GM19397 (cell line): Measurements from ENCODE around the gene PGLYRP4.

Experiments
- ATAC-seq: cut with Tn5 transposase; IDR thresholded peaks from one replicate; pipeline ENCODE4 v1.9.1; 2021; ENCODE audit warnings: mild to moderate bottlenecking, moderate library complexity; ENCODE audit not compliant: unreplicated experiment

PGLYRP4 gene

DNA sequence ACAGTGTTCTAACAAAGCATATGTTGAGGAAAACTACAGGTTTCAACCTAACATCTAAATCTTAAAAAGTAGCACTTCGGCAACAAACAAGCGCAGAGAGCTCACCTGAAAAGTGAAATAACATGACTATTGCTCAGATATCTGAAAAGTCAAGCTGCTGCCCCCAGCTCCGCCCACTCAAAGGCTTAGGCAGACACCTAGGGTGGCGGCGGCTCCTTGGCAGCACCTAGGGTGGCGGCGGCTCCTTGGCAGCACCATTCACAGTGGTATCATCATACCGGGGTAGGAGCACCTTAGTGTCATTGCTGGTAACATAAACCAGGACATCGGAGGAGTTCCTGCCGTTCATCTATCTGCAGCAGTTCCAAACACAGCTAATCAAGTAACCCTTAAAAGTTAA lies 30.9 kb upstream of the PGLYRP4 start:
- ATAC-seq: no peak

DNA sequence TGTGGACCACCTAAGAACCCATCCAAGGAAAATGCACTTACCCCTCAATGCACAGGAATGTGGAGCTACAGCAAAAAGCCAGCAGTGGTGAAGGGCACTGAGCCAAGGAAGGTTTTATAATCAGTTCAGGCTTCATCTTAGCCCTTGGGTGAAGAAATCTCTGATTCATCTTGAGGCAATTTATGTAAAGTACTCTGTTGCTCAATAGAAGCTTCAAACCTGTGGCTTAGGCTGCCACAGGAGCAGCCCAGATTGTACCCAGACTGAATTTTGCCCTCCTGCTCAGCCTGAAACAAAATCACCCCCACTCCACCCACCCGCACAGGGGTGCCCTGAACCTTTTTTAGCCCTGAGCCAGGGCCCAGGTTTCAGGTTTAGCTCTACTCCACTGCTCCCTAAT lies 26.9 kb upstream of the PGLYRP4 start, which contains the start of gene S100A12:
S100A12 (minus strand) TSS at position 111 of the 400 bp plus-strand sequence. CDS start 1,029 bp downstream, outside the sequence.
- no peak for ATAC-seq

DNA sequence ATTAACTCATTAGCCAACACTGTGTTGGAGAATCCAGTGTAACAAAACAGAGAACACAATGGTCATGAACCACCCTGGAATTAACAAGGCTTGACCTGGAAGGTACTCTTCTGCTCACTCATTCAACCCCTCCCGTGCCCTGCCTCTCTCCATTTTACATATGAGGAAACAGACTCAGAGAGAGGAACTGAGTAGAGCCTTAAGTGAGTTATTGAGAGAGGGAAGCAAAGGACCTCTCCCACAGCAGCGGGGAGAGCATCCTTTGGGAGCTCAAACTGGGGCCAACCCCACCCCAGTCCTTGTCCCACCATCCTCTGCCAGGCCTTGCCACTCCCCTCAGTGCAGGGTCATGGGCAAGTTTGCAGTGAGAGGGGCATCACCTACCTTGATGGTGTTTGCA lies 25.4 kb upstream of the PGLYRP4 start:
- ATAC-seq: no peak

DNA sequence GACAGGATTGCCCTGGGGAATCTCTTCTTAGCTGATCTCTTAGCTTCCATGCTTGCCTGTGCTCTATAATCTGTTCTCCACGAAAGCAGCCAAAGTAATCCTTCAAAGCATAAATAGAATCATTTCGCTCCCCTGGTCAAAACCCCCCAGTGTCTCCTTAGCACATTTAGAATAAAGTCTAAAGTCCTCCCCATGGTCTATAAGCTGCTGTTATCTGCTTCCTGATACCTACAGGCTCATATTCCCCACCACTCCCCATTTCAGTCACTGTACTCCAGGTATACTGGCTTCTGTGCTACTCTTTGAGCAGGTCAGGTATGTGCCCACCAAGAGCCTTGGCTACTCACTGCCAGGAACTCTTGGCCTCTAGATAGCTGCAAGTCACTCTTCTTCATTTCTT lies 23.9 kb upstream of the PGLYRP4 start:
- no peak for ATAC-seq

DNA sequence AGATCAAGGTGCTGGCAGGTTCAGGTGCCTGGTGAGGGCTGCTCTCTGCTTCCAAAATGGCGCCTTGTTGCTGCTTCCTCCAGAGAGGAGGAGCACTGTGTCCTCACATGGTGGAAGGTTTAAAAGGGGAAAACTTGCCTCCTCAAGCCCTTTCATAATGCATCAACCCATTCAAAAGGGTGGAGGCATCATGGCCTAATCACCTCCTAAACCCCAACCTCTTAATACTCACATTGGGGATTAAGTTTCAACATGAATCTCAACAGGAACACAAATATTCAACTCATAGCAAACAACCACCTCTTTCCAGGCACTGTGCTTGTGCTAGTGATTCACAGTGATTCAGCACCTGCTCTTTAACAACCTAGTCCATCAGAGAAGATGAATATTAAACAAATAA lies 22.6 kb upstream of the PGLYRP4 start:
- no peak for ATAC-seq

DNA sequence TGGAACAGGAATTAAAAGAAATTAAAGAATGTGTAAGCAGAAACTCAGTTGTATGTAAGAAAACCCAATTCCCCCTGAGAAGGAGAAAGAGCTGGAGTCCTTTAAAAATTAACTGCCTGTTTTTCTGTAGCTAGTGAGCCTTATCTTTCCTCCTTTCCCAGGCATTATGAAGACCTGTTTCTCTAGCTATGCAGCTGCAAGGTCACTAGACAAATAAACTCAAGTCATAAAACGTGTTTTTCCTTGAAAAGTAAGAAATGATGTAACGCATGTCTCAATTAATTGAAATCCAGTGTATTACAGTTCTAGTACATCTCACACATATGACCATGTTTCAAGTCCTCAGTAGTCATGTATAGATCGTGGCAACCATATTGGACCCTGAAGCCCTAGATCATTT lies 21.5 kb upstream of the PGLYRP4 start:
- no peak for ATAC-seq

DNA sequence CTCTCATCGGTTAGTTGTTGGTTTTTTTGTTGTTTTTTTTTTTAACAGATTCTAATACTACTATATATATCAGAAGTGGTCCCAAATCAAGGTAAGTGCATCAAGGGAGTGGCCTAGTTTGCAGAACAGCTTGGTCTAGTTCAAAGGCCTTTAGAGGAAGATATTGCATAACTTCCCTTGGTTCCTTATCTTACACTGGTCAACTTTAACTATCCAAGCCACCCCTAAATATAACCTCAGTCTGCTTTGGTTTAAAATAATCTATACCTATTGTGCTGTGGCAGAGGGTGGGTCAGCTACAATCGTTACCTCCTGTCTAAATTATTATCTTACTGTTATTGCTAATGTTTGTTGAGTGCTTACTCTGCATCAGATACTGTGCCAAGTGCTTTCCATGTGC lies 19.9 kb upstream of the PGLYRP4 start:
- ATAC-seq: no peak

DNA sequence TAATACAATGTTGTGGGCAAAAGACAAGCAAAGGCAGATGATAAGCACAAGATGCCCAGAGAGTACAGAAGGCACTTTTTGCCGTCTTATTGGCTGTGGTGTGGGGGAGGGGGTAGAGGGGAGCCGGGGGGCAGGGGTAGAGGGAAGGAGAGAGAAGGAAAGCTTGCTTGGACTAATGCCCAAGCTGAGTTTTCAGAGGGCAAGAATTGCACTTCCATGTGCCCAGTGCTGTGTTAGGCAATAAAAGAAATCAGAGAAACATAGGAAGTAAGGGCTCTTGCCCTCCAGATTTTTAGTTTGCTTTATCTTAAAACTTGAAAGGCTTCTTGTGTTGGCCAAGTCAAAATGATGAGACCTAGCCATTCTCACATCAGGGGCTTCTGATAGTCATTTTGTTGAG lies 18.4 kb upstream of the PGLYRP4 start:
- ATAC-seq: no peak

DNA sequence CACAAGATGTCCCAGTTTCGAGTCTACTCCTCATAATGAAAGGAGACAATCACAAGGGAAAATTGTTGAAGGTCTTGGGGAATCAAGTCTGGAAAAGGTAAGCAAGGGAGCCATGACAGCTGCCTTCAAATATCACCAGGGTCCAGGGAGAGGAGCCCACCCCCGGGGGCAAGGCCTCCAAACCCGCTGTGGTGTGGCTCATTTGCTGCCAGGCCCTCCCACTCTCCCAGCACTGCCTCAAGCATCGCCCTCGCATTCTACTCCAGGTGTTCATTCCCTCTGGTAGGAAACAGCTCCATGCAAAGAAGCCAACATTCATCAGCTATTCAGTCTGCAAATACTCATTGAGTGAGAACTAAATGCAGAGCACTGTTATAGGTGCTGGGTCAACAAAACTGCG lies 17.6 kb upstream of the PGLYRP4 start:
- ATAC-seq: no peak

DNA sequence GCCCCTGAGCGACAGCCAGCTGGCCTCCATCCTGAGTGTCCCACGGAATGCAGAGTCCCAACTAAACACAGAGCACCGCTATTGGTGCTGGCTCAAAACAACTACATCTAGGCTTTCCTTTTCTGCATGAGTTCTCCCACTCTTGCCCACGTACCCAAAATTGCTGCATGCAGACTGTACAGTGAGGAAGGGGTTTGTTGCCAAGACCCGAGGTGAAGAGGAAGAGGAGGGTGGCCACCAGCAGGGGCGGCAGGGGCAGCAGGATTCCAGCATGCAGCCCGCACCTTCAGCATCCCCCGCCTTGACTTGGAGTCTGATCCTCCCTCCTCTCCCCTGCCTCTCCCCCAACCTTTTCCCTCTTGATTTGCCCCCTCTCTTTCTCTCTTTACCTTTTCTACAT lies 17.1 kb upstream of the PGLYRP4 start:
- no peak for ATAC-seq

DNA sequence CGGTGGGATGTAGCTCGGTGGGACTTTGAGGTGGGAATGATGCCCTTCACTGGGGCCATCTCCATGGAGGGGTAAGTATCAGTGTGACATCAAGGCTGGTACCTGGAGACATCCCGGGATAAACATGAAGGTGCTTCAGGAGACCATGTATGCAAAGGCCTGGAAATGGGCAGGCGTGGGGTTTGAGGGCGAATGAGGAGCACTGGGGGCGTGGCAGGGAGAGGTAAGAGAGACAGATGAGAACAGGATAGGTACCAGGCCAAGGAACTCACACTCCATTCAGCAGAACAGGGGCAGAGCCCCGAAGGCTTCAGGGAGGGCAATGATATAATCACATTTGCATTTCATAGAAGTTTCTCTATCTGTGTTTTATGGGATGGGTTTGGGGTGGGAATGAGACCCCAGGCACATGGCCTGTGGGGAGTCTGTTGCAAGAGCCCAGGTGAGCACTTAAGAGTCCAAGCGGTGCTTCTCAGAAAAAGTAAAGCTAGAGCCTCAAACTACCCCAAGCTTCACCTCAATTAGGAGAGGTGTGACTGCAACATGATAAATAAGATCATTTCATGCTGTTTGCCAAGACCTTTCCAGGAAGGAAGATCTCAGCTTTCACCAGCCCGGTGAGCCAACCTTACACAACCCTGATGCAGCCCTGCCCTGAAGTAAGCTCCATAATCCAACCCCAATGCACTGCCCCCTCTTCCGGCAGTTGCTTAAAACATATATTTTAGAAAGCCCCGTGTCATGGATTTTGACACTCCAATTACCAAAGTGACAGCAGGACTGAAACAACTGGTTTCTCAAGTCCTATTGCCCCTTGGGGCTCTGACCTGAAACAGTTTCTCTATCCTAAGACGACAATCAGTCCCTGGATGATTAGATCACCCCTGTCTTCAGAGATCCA lies 16.4 kb upstream of the PGLYRP4 start:
- no peak for ATAC-seq

DNA sequence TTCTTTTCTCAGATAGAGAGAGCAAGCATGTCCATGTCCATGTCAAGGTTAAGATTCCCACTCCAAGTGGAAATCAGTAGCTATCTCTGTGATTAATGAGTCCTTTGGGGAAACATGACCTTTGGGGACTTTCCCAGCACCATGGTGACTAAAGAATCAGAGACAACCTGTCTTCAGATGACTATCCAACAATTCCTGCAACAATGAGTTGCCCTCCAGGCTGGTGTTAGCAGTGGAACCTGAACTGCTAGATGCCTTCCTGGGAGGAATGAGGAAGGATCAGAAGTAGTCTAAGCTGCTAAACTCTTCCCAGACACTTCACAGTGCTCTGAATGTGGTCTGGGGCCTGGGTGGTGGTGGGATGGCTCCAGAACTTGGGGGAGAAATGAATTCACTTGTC lies 15.5 kb upstream of the PGLYRP4 start:
- no peak for ATAC-seq

DNA sequence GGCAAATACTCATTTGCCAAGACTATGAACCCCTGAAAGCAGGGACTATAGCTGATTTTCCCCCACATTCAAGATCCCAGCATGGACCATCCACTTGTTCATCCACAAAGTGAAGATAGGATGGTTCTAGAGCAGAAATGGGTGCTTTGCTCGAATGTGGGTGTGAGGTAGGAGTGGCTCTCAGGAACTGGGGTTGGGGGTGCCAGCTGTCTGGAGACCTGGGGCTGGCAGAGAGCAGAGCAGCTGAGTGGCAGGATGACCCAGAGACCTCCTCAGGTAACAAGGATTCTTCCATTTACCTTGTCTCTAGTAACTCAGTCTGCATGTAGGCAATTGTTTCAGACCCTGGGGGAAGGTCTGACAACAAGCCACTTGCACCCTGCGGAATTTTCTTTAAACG lies 15.0 kb upstream of the PGLYRP4 start:
- ATAC-seq: no peak

DNA sequence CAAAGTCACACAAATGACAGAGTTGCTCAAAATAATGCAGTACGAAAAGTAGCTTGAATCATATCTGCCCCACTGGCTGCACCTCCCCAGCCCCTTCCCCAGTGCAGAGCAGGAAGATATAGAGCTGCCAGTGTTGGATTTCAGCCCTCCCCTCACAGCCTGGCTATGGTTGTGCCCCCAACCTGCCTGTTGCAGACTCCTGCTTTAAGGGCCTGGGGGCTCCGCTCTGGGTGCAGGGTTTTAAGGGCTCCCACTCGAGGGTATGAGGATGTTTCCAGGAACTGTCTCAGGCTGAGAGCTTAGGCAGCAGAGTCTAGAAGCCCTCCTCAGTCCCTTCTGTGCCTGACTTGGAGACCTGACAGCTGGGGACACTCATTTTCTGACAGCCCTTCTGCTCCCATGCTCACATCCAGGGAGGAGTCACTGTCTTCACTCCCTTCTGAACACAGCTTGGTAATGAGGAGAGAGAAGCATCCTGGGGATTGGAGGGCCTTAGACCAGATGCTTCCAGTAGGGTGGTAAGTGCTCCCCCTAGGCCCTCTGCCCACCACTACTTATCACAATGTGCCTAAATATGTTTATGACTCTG lies 13.6 kb upstream of the PGLYRP4 start:
- ATAC-seq: no peak

DNA sequence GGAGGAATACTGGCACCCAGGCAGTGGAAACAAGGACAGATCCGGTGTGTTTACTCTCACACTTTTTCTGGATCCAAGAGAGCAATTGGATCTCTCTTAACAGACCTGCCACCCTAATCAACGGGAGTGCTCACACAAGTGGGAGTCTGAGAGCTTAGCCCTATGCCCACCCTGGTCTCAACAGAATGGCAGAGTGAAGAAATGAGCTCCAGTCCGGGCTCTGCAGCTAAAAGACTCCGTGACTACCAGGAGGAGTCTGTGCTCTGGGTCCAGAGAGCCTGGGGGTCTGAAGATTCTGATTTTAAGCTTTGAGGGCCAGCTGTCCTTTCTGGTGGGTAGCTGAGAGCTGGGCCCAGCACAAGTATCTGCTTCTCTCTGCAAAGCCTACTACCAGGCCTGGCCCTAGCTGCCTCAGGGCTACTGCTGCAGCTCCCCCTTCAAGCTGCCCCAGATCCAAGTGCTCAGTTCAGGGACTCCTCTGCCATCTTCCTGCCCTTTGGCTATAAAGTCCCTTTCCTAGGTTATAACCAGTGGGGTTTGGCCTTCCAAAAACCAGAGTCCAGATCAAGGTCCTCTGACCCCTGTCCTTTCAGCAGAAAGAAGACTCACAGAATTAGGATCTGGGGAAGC lies 13.0 kb upstream of the PGLYRP4 start:
- ATAC-seq: no peak

DNA sequence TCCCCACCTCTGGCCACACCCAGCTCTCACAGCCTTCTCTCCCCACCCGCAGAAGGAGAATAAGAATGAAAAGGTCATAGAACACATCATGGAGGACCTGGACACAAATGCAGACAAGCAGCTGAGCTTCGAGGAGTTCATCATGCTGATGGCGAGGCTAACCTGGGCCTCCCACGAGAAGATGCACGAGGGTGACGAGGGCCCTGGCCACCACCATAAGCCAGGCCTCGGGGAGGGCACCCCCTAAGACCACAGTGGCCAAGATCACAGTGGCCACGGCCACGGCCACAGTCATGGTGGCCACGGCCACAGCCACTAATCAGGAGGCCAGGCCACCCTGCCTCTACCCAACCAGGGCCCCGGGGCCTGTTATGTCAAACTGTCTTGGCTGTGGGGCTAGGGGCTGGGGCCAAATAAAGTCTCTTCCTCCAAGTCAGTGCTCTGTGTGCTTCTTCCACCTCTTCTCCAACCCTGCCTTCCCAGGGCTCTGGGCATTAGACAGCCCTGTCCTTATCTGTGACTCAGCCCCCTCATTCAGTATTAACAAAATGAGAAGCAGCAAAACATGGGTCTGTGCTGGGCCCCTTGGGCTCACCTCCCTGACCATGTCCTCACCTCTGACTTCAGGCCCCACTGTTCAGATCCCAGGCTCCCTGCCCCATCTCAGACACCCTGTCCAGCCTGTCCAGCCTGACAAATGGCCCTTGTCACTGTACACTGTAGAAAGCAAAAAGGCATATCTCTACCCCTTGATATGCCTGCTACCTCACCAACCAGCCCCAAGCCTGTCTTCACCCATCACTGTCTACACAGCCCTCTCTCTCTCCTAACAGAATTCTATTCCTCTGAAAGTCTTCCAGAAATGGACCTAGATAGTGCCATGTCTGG lies 12.2 kb upstream of the PGLYRP4 start:
- ATAC-seq: no peak

DNA sequence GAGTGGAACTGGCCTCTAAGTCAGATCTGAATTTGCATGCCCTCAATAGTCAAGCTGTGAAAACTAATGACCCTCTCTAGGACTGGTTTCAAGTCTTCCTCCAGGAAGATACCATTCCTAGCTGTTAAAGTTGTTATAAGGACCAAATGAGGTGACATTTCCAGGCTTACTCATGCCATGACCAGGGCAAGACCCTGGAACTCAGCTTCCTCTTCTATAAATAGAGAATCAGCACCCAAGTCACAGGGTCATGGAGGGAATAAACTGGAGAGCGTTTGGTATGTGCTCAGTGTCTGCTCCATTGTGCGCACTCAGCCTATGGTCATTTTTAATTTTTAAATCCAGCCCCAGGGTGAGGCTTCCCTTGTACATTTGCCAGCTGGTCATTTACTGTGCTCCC lies 11.5 kb upstream of the PGLYRP4 start:
- ATAC-seq: no peak

DNA sequence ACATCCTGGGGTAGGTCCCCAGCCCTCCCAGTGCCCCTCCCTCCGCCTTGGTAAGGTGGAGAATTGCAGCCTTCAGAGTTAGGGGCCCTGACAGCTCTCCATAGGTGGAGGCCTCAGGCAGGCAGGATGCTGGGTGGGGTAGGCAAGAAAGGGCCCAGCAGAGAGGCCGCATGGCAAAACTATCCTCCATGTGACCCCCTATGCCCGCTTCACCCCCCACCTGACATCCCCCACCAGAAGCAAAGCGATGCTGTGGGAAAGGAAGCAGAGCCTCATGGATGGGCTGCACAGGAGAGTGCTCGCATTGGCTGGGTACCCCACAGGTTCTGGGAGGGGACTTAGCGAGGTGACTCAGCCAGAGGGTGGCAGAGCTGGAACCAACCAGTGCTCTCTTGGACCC lies 10.6 kb upstream of the PGLYRP4 start:
- ATAC-seq: no peak

DNA sequence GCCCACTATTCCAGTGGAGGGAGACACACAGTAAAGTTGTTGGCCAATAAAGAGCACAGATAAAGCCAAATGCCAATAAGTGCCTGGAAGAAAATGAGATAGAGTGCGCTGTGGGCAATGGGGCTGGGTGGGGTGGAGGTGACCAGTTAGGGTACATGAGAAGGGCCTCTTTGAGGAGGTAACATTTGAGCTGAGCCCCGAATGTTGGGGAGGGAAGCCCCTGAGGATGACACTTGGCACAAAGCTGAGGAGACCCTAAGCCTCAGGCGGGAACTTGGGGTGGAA lies 10.0 kb upstream of the PGLYRP4 start:
- ATAC-seq: no peak

DNA sequence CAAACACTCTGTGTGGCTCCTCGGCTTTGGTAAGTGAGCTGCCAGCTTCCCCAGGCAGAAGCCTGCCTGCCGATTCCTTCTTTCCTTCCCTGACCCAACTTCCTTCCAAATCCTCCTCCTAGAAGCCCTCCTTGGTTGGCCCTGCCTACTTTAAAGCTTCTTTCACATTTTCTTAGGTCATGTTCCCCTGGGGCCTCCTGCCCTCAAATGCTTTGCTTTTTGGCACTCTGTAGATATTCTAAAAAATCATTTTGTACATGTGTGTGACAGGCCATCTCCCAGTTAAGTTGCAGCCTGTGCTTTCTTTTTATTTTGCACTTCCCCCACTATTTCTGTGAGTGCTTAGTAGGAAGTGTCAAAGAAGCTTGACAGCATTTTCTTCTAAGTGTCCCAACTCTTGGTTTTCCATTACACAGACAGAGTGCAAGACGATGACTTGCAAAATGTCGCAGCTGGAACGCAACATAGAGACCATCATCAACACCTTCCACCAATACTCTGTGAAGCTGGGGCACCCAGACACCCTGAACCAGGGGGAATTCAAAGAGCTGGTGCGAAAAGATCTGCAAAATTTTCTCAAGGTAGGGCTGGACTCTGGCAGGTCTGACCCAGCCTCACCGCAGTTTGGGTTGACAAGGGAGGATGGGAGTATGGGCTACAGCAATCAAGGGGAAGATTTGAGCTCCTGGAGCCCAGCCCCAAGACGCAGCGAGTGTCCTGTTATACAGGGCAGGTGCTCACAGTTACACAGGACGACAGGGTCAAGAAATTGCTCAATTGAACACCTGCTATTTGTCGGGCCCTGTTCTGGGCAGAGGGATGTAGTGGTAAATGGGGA lies 9.4 kb upstream of the PGLYRP4 start, which contains the start of gene S100A9:
S100A9 (plus strand) TSS at position 2 of the 838 bp plus-strand sequence; CDS start at position 432, 430 bp downstream.
- no peak for ATAC-seq
